GM19099 (cell line): Measurements from ENCODE around the gene SH3RF3.

Experiments
- POLR2A ChIP-seq: IDR thresholded peaks from 3 replicates; pipeline ENCODE4 v1.6.1; 2011; ENCODE audit warnings: low read depth; ENCODE audit not compliant: insufficient read length; ENCODE audit errors: extremely low read depth

The SH3RF3 gene

DNA sequence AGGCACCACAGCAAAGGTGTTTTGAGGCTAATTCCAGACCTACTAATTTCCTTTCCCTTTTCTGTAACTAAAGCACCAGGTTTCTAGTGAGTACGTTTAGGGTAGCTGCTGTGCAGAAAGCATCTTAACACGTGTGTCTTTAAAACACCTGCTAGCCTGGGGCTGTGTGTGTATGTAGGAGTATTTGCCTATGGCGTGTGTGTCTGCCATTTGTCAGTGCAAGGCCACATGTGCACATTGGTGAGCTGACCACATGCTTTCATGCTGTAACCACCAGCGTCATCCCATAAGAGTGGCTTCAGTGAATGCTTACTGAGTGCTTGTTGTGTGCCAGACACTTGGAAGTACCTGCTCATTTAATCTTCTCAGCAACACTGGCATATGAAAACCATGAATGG, 243.2 kb downstream of the SH3RF3 start:
- TF ChIP-seq POLR2A, result no peak

DNA sequence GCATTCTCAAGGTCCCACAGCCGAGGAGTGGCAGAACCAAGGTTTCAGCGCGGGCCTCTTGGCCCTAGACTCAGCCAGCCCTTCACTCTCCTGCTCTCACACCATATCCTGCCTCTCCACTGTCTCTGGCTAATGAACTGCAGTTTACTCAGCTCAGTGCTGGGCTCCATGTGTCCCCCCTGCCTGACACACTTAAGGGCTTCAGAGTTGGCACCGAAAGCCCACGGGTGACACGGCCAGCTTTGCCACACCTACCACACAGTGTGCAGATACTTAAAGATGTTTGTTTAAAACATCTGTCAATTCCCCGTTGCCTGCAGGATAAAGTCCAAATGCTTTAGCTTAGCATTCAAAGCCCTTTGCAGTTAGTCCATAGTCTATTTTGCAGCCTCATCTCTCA, 243.6 kb downstream of the SH3RF3 start:
- no peak for TF ChIP-seq POLR2A

DNA sequence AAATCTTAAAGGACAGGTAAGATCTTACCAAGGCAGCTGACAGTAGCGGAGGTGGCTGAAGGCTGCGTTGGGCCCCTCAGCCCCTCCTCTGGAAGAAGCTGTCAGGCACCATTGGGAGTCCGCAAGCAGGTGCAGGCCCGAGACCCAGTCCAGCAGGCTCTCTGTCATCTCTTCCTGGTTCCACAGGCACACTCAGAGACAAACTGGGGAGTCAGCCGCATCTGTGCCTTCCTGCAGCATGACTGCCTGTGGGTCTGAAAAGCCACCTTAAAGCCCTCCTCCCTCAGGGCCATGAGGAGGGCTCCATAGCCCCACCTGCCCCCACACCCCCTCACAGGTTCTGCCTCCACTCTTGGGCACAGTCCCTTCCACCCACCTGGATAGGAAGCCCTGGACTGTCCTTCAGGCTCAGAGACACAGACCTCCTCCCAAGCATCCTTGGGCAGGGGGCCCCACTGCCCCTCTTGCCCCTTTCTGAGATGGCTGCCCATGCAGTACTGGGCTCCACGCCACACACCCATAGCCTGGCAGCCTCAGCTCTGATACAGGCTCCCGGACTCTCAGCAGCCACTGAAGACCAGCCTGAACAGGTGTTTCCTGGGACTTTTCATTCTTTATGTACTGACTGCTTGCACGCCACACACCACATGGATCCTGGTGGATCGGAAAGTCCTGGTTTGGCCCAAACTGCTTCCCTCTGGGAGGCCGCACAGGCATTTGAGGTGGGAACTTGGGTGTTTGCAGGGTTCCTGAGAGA, 245.0 kb downstream of the SH3RF3 start:
- no peak for TF ChIP-seq POLR2A

DNA sequence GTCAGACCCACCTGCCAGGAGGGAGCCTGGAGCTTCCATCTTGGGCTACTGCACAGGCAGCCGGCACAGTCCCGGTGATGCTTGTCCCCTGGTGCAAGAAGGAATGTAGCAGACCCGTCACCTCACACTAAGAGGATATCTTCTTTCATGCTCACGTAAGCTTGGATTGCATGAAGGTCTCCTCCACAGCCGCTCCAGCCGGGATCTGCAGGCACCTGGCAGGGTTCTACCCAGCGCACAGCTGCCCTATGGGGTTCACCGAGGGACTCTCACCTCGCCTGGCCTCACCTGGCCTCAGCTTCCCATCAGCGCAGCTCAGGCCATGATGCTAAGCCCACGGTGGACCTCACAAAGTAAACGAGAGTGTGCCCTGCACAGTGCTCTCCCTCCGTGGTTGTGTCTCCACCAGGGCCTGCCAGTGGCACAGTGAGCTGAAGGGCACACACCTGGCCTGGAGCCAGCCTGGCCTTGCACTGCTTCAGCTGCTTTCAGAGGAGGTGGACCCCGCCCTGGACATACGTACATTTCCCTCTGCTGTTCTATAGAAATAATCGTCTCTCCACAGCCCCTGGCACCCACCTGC, 245.6 kb downstream of the SH3RF3 start:
- no peak for TF ChIP-seq POLR2A

DNA sequence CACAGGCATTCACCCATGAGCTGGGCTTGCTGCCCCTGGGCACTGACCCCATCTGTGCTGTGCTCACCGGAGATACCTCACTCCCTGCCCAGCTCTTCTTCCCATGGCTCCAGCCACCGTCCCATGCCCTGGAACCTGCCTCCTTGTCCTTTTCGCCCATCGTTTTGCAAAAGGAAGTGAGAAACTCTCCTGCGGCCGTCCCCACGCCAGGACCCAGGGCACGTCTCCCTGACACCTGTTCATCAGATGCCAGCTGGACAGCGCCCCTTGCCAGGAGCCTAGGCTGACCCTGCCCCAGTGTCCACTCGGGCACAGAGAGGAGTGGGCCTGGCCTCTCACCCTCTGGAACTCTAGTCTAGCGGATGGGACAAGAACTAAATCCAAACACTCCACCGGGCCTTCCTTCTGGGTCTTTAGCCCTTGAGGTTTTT, 246.1 kb downstream of the SH3RF3 start:
- TF ChIP-seq POLR2A, result no peak

DNA sequence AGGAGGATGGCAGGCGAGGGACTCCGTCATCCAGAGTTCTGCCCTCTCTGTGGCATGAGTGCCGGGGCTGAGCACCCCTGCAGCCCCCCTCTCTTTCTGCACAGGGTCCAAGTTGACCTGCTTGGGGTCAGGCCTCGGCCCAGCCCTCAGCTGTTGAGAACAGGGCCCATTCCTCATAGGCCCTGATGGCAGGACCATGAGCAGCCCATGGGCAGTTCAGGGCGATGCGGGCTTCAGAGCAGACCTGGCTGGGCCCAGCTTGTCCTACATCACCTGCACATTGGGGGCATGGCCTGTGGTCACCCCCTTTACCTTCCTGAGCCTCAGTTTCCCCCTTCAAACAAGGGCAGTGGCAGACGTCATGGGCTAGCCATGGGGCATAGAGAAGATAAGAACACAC, 246.7 kb downstream of the SH3RF3 start:
- no peak for TF ChIP-seq POLR2A

DNA sequence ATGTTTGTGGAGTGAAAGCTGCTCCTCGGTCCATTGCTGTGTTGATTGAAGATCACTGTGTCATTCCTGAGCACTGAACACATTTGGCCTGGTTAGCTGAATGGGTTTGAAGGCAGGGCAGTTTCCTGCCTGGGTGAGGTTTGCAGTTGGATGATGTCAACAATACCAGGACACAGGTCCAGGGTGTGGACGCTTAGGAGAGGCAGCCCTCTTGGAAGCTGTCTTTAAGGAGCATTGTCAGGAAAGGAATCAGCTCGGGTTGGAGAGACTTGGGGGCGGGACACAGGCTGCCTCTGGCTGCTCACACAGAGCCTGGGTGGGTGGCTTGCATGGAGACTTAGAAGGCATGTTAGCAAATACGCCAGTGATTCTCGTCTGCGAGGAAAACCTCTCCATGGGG, 247.1 kb downstream of the SH3RF3 start:
- TF ChIP-seq POLR2A, result no peak

DNA sequence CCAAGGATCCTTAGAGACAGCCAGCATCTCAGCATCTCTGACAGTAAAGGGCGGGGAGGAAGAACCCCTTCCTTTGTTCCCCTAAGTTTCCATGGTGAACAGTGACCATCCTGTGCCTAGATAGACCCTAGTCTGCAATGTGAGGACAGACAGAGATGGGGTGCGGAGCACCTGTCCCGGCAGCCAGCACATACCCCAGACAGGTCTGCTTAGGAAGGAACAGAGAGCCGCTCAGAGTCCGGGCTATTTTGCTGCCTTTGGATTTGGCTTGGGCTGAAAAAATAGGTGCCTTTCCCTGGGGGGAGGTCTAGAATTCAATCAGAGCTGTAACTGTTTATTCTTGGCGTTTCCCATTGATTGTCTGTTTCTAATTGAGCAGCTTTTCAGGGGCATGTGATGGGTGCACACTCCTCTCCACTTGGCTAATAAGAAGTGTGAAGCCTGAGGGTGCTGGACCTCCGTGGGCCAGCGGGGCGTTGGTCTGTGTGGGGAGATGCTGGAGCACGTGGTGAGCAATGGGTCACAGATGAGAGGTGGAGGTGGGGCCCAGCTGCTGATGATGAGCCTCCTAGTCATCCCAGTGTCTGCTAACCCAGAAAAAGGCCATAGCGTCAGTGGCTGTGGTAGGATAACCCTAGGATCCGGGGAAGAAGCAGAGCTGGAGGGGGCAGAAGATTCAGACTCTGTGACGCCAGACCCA, 247.9 kb downstream of the SH3RF3 start:
- TF ChIP-seq POLR2A, result no peak

DNA sequence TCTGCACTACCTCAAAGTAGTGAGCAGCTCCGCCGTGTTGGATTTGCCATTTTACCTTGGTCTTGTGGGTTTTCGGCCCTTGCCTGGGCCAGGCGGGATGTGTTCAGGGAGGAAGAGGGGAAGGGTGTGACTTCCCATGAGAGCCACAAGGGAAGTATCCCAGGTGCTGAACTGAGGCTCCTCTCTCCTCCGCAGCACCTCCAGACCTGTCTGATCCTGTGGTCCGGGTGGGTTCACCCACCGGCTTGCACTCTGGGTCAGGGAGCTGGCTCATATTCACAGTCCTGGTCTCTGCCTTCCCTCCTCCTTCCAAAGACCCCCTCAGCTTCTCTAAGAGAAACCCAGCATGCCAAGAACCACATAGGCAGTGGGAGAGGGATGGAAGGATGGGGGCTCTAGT, 249.0 kb downstream of the SH3RF3 start:
- no peak for TF ChIP-seq POLR2A

DNA sequence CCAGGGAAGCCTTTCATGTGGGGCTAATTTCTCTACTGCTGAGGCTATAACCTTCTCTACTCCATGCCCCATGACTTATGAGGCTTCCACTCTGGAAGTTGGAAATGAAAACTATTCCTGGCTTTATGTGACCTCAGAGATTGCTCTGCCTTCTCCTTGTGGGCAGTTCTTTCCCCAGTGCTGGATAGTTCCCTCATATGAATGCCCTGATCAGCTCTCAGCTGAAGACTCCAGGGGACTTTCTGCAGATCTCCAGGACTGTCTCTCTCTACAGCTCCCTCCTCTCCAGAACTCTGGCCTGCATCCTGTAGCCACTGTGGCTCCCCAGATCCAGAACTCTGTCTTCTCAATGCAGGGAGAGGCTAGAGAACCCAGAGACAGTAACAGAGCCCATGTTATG, 249.7 kb downstream of the SH3RF3 start:
- no peak for TF ChIP-seq POLR2A

DNA sequence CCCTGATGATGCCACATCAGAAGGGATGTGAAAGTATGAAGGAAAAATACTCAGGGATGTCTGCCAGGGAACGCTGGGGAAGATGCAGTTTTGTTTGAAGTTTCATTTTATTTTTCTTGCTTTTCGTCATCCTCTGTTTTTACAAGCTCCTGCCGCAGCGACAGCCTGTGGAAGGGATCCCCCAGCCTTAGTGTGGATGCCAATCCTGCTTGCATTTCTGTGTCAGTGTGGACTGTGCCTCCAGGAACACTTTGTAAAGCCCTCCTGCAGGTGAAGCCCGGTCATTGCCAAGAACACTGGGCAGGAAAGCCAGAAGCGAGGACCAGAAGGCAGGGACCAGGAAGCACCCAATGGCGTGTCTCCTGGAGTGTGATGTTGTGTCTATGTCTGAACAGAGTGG, 250.5 kb downstream of the SH3RF3 start:
- TF ChIP-seq POLR2A, result no peak

DNA sequence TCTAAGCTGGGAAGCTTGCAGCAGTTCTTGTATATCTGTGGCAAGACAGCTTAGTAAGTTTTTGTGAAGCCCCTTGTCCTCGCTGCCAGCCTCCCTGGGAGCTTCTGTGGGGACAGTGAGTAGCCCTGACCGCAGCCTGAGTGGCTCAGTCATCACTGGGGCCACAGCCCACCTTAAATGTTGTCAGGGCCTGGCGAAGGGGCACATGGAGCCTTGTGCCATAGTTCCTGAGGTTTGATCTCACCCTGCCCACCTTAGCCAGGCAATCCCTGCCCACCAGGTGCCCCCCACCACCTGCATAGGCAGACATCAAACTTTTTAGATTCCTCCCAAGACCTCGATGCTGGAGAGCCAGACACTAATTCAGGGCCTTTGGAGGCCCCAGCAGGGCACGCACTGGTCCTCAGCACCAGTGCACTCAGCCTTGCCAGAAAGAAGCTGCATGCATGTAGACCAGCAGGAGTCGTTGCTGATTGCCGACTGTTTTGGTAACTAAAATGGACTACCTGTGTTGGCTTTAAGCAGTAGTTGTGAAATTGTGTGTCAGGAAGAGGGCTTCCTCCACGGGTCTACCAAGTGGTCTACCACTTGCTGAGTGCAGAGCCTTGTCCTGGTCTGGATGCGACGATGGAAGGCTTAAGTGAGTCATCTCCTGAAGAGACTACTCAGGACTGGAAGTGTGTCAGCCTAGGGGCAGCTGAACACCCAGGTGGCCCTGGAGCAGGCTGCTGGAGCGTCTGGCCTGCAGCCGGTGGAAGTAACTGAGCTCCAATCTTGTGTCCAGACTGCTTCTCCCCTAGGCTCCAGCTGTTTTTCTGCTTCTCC, 251.7 kb downstream of the SH3RF3 start:
- no peak for TF ChIP-seq POLR2A

DNA sequence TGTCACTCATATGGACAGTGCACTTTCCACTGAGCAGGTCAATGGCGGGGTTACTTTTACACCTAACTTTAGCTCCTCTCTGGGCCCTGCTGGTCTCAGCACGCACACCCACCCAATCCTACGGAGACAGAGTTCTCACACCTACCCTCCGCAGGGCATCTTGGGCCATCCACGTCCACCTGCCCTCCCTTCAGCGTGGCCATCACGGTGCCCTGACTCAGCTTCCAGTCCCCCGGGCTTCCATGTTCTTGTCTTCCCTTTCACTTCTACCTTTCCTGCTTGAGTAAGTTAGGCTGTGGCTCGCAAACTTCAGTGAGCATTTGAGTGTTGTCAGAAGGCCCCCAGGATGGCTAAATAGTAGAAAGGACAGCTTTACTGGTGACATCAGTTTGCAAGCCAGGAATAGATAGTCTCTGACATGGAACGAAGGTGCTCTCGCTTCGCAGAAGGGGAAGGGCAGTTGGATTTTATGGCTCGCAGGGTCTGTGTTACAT, 252.4 kb downstream of the SH3RF3 start:
- no peak for TF ChIP-seq POLR2A

DNA sequence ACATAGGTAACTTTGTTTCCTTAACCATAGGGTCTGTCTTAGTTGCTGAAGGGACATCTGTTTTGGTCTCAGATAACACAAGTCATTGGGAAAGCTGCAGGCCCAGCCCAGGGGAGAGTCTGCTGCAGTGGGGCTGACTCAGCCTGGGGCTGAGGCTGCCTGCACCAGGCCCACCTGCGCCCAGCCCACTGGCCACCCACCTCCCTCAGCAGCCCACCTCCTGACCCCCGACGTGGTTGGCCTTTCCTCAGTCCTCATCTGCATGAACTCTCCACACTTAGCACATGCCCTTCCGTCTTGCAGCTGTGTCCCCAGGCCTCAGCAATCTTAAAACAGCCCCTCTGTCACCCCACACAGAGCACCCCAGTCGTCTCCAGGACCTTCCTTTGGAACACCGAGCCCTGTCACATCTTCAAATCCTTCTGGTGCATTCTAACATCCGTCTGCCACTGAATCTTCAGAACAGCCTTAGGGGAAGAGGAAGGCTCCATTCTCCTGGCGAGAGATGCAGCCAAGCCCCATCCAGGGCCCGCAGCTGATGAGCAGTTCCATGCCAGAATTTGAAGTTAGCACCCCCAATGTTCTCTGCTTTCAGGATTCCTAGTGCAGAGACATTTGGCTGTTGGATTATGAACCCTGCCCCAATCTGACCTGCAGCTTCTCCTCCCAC, 253.4 kb downstream of the SH3RF3 start:
- no peak for TF ChIP-seq POLR2A
